ENCODE measurements around the gene GOLM1. TPM values are rescaled to one million over a fixed set of nuclear protein-coding genes. Genes with fewer than 3 reads are reported as not detected.

The GOLM1 gene
- total RNA-seq, 4 donors from 2014 or later: 4.6 to 11.1 (median 7.1) TPM

- DNase-seq (ENCODE audit: low spot score in 2 of 2): peak in 1 of 2 donors; percentile 68
- WGBS, 2 donors: 38 to 39% methylated on average over 8 of the region's 8 CpGs
- intact Hi-C loops (cut with DNase I; ENCODE audit: low total_unique reads): no loop called here
- H3K4me3 ChIP-seq (ENCODE audit: low read depth, poor library complexity, severe bottlenecking): no peak overlapping the region
- TF ChIP-seq POLR2A (IDR thresholded peaks at IDR 0.05) (no peak), CTCF (IDR thresholded peaks at IDR 0.05) (no peak)
Observed at GRCh38 chr9:86041311-86041741, 58.0 kb downstream of the GOLM1 start.

- DNase-seq (ENCODE audit: low spot score in 2 of 2): peak in 1 of 2 donors; percentile 50
- H3K4me3 ChIP-seq (ENCODE audit: low read depth, poor library complexity, severe bottlenecking): no peak overlapping the region
- intact Hi-C loops (cut with DNase I; ENCODE audit: low total_unique reads): no loop called here
- WGBS, 2 donors: 63 to 66% methylated on average over 3 of the region's 3 CpGs
- TF ChIP-seq POLR2A (IDR thresholded peaks at IDR 0.05) (no peak), CTCF (IDR thresholded peaks at IDR 0.05) (no peak)
Observed at GRCh38 chr9:86040861-86041155, 58.5 kb downstream of the GOLM1 start.

GRCh38 chr9:86039991-86040860, 59.1 kb downstream of the GOLM1 start:
- no peak for TF ChIP-seq CTCF (IDR thresholded peaks at IDR 0.05)
- no peak for TF ChIP-seq POLR2A (IDR thresholded peaks at IDR 0.05)
- WGBS, 2 donors: 93 to 94% methylated on average over 12 of the region's 12 CpGs
- no peak overlapping the region for H3K4me3 ChIP-seq (ENCODE audit: low read depth, poor library complexity, severe bottlenecking)
- peak in 1 of 2 donors; percentile 71 for DNase-seq (ENCODE audit: low spot score in 2 of 2)
- intact Hi-C loops (cut with DNase I; ENCODE audit: low total_unique reads): no loop called here

- 94 to 97% methylated on average over 9 of the region's 9 CpGs for WGBS, 2 donors
- no peak for DNase-seq (ENCODE audit: low spot score in 2 of 2)
Observed at GRCh38 chr9:86036555-86036954, 62.8 kb downstream of the GOLM1 start.

GRCh38 chr9:86035827-86036440, 63.4 kb downstream of the GOLM1 start:
- WGBS, 2 donors: 85 to 91% methylated on average over 15 of the region's 15 CpGs
- intact Hi-C loops (cut with DNase I; ENCODE audit: low total_unique reads): no loop called here
- TF ChIP-seq CTCF (IDR thresholded peaks at IDR 0.05): no peak
- TF ChIP-seq POLR2A (IDR thresholded peaks at IDR 0.05): no peak
- DNase-seq (ENCODE audit: low spot score in 2 of 2): no peak
- no peak overlapping the region for H3K4me3 ChIP-seq (ENCODE audit: low read depth, poor library complexity, severe bottlenecking)

More at GRCh38 chr9:86036555-86036954, 62.8 kb downstream of the GOLM1 start:
- intact Hi-C loops (cut with DNase I; ENCODE audit: low total_unique reads): no loop called here
- no peak overlapping the region for H3K4me3 ChIP-seq (ENCODE audit: low read depth, poor library complexity, severe bottlenecking)
- TF ChIP-seq POLR2A (IDR thresholded peaks at IDR 0.05) (no peak), CTCF (IDR thresholded peaks at IDR 0.05) (no peak)
